NCI-H2081 treated with DMSO at 0.1 percent for 48 hours (cell line): ENCODE measurements around the gene UQCRH.
"Not testable (repeated sequence)": the region's sequence is repeated elsewhere in the genome, so short reads cannot be mapped to it uniquely, and the experiment has no call there.

Source experiments
- DNase-seq: peaks from one replicate; lab custom pipeline; 2025; lab: John Stamatoyannopoulos, UW

Gene UQCRH

DNA sequence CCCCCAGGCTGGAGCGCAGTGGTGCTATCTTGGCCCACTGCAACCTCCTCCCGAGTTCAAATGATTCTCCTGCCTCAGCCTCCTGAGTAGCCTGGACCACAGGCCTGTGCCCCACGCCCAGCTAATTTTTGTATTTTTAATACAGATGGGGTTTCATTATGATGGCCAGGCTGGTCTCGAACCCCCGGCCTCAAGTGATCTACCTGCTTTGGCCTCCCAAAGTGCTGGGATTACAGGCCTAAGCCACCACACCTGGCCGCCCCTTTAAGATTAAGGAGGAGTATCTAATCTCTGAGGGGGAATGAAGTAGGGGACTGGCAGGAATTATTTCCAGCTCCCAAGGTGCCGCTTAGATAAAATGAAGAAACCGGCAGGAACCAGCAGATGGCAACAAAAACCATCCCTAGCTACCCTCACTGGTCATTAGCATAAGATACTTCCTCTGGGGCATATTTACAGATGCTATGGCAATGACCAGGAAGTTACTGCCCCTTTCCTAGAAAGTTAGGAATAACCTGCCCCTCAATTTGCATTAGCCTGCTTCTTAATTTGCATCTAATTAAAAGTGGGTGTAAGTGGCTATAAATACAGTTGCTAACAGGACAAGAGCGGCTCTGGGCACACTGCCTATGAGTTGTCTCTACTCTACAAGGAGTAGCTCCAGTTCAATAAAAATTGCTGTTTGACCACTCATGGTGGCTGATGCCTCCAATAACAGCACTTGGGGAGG, 30.0 kb downstream of the UQCRH start:
- no peak for DNase-seq

GRCh38 chr1:46334030-46334384, 30.5 kb downstream of the UQCRH start:
- DNase-seq: no peak

DNA sequence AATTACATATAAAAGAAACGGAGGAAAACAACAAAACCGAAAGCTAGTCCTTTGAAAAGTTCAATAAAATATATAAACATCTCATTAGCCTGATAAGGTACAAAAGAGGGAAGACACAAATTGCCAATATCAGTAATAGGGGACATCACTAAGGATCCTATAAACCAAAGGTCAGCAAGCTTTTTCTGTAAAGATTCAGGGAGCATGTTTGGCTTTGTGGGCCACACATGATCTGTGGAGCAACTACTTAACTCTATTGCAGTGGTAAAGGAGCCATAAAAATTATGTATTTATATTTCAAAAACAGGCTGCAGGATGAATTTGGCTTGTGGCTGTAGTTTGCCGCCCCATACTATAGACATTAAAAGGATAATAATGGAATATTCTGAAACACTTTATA, 31.6 kb downstream of the UQCRH start:
- no peak for DNase-seq

- not testable (repeated sequence) for DNase-seq
Observed at GRCh38 chr1:46337409-46337808, 33.9 kb downstream of the UQCRH start.

- peak; percentile 92 for DNase-seq
Observed at GRCh38 chr1:46340404-46341221, 37.1 kb downstream of the UQCRH start, which contains the start of gene NSUN4. Gene NSUN4, plus strand, starts transcription at chr1:46340807. Its CDS starts 20 bp downstream, at chr1:46340827.

GRCh38 chr1:46341222-46342083, 38.0 kb downstream of the UQCRH start:
- no peak for DNase-seq

- DNase-seq: no peak
Observed at GRCh38 chr1:46342084-46342656, 38.7 kb downstream of the UQCRH start.

DNA sequence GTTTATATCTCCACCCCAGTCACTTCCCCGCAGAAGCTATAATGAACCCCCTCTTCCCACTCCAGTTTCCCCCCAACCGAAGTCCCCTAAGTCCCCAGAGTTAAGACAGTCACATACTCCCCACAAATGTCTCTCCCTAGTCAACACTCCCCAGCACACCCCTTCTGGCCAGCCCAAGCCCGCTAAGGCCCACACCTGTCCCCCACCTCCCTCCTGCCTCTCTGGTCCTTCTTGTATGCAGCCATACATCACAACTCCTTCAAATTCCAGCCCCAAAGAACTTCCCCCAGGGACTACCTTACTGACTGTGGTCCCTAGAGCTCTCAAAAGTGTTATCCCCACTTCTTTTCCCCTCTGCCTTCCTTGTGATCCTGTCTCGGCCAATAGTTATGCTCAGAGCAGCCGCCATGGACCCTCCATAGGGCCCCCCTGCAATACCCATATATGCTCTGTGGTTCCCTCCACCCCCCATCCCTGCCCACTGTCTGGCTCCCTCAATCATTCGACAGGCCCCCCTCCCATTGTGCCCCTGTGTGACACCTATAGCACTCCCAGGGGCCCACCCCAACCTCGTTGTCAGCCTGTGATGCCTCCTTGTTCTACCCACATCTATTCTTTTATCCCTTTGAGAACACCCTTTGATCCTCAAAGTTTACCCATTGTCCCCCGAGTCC, 39.3 kb downstream of the UQCRH start:
- no peak for DNase-seq

DNA sequence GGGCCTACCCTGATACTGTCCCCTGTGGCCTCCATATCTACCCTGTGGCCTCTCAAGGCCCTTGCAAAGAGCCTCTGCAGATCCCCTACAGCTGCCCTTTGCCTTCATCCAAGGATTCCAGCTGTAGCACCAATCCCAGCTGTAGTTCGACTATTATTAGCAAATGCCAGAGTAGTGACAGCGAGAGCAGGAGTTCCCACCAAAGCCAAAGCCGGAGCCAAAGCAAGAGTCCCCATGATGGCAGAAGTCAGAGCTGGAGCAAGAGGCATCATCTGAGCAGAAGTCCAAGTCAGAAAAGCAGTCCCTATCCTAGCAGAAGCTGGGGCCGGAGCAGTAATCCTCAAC, 39.8 kb downstream of the UQCRH start:
- DNase-seq: no peak

DNA sequence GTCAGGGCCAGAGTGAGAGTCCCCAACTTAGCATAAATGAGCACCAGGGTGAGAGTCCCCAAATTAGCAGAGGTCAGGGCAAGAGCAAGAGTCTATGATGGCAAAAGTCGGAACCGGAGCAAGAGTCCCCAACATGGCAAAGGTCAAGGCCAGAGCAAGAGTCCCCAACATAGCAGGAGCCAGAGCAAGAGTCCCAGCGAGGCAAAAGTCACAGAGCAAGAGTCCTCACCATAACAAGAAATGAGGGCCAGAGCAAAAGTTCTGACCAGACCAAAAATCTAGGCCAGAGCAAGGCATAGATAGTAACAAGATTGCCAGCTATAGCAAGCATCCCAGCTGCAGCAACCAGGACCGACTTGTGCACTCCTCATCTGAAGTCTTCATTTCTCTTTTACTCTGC, 40.2 kb downstream of the UQCRH start:
- no peak for DNase-seq

GRCh38 chr1:46344481-46344880, 41.0 kb downstream of the UQCRH start:
- no peak for DNase-seq

DNA sequence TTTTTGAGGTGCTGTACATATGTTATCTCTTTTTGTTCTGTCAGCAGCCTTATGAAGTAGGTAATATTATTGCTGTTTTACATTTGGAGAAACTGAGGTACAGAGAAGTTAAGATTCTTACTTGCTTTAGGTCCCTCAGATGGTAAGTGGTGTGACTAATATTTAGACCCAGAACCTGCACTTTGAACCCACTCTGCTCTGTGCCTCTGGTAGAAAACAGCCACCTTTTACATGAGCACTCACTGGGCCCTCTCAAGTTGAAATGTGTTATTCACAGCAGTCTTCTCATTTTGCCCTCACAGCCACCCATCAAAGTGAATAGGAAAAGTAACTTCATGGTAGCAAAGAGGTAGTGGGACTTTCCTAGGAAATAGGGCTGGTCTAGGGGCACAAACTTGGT, 41.8 kb downstream of the UQCRH start:
- no peak for DNase-seq

- DNase-seq: no peak
Observed at GRCh38 chr1:46352363-46352762, 48.9 kb downstream of the UQCRH start.

DNA sequence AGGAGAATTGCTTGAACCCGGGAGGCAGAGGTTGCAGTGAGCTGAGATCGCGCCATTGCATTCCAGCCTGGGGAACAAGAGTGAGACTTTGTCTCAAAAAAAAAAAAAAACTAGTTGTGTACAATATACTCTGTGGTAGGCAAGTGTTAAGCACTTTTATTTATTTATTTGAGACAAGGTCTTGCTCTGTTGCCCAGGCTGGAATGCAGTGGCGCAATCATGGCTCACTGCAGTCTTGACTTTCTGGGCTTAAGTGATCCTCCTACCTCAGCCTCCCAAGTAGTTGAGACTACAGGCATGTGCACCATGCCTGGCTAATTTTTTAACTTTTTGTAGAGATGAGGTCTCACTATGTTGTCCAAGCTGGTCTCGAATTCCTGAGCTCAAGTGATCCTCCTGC, 52.4 kb downstream of the UQCRH start:
- DNase-seq: not testable (repeated sequence)

- no peak for DNase-seq
Observed at GRCh38 chr1:46362158-46362557, 58.7 kb downstream of the UQCRH start.

DNA sequence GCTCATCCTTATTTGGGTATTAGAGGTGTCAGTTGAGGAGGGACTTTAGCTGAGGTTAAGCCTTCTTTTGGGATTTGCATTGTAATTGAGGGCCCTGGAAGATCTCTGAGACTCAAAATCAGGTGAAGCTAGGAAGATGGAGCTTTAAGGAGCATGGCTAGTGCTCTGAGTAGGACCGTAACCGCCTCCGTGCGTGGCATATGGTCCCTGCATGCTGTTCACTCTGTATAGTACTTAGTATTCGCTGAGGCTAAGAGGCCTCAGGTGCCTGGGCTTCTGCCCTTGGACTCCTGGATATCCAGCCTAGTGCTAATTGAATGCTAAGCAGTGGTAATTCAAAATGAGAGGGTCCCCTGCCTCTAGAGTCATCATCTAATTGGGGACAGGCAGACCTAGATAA, 59.6 kb downstream of the UQCRH start:
- no peak for DNase-seq

DNA sequence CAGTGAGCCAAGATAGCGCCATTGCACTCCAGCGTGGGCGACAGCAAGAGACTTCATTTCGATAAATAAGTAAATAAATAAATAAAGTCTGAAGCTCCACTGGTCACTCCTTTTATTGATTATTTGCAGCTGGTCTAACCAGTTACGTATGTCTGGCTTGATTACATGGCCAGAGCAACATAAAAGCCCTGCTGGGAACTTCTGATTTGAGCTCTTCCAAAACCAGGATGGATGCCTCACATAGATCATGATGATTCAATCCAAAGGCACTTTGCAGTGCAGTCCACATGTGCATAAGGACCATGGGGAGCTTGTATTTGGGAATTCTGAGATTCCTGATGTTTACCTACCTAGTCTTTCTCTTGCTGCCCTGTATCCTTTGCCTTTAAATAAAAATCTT, 61.1 kb downstream of the UQCRH start:
- no peak for DNase-seq

DNA sequence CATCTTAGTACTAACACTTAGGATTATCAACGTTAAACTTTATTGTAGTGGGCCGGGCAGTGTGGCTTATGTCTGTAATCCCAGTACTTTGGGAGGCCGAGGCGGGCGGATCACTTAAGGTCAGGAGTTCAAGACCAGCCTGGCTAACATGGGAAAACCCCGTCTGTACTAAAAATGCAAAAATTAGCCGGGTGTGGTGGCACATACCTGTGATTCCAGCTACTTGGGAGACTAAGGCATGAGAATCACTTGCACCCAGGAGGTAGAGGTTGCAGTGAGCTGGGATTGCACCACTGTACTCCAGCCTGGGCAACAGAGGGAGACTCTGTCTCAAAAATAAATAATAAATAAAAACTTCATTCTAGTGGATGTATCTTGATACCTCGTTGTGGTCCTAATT, 62.3 kb downstream of the UQCRH start:
- not testable (repeated sequence) for DNase-seq
